Activated CD4-positive, alpha-beta T cell treated with anti-CD3 and anti-CD28 coated beads, Interleukin-2, amount 50 U/mL, for 4 hours (primary cell): ENCODE measurements around the gene CENPE.

Experiments
- DNase-seq, 2 experiments: peaks; one replicate each; pipeline ENCODE4 v3.0.0-alpha.2; 2020

CENPE gene

DNA sequence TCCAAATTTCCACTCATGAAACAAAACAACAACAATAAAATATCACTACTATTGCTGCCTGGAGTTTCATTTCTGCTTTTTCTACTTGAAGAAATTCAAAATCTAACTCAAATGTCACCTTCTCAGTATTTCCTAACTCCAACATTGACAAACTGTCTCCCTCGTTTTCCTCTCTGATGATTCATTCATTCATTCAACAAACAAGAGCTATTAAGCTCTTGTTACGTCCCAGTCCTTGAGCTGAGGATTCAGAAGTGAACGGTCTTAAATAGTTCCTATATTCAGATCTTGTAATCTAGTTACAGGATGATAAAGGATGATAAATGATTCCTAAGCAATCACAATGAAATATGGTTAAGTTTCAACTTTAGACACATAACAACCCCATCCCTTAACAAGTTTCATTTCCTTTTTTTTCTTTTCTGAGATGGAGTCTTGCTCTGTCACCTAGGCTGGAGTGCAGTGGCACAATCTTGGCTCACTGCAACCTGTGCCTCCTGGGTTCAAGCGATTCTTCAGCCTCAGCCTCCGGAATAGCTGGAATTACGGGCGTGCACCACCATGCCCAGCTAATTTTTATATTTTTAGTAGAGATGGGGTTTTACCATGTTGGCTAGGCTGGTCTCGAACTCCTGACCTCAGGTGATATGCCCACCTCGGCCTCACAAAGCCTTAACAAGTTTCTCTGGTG is 123.3 kb downstream of the CENPE start:
- DNase-seq, result no peak

DNA sequence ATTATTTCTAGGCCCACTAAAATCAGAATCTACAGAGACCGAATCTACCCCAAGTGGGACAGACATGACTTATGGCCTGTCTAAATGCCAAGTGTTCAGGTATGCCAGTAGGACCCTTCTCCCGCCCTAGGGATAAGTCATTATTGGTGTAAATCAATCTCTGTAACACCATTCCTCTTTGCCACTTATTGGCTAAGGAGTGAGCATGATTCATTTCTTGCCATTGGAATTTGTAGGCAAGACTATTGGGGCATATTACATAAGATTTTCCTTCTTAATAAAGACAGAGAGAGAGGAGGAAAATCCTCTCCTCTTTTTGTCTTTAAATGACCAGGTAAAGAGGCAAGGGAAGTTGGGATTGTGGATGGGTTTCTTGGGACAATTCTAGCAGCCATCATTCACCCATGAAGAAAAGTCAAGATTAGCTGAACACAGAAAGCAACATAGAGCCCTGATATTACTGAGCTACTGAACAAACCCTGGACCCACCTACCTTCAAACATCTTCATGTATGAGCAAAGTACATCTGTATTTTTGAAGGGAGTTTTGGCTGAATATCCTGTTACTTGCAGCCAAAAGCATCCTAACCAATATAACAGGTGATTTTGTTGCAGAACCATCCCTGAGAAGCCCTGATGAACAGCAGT is 124.2 kb downstream of the CENPE start:
- DNase-seq, result no peak

DNA sequence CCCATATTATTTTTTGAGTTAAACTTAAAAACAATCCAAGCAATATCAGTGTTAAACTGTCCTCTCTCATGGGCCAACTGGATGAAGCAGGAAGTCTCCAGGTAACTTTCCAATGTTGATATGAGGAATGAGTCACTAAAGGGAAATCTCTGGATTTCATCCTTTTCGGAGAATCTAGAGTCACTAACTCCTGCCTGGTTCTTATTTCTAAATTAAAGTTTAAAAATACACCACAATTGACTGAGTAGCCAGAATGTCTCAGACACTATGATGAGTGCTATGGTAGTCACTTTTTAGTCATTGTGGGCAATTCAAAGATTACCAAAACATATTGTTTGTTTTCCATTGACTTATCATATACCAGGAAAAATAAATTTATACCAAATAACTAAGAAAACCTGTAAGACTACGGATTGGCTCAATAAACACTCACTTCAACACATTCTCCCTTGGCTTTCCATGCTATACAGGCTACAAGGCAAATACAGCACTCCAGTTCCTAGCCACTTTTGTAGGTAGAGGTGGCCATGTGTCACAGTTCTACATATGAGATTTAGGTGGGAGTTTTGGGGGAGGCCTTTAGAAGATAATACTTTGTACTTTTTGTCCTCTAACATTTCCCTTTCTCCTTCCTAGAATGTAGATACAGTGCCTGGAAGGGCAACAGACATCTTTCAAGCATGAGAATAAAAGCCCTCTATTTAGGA is 130.1 kb downstream of the CENPE start:
- DNase-seq, result no peak

DNA sequence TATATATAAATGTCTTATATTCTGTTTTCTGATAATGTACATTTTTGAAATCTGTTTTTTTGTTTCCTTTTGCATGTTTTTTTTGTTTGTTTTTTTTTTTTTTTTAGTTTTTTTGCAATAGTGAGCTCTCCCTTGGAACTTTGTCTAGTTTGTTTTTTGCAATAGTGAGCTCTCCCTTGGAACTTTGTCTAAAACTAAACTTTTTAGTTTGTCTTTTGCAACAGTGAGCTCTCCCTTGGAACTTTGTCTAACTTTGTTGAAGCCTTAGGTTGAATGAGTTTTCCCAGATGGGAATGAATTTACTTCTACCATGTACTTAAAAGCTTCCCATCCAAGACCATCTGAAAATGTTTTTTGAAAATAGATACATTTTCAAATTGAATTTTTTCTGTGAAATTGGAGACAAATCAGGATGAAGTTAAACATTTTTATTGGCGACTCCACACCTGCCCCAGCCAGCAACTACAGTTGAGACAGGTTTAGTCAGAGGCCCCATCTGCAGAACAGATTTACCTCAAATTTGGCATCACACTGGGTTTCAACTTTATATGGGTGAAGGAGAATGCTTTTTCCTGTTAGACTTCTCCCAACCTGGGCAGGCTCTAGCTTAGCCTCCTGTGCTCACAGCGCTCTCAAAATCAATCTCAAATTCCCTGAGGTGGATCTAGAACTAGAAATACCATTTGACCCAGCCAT is 137.5 kb downstream of the CENPE start:
- DNase-seq, result no peak
